Stimulated activated CD4-positive, alpha-beta T cell treated with anti-CD3 and anti-CD28 coated beads, Interleukin-15, amount 100 ng/mL, for 24 hours (primary cell): ENCODE data around the gene PCDH18.
"Not testable (repeated sequence)": the region's sequence is repeated elsewhere in the genome, so short reads cannot be mapped to it uniquely, and the experiment has no call there.

Experiments used
- DNase-seq: peaks from one replicate; pipeline ENCODE4 v3.0.0-alpha.2; 2020

PCDH18 gene

GRCh38 chr4:137530176-137530575 lies 2.1 kb downstream of the PCDH18 start:
- DNase-seq = no peak

DNA sequence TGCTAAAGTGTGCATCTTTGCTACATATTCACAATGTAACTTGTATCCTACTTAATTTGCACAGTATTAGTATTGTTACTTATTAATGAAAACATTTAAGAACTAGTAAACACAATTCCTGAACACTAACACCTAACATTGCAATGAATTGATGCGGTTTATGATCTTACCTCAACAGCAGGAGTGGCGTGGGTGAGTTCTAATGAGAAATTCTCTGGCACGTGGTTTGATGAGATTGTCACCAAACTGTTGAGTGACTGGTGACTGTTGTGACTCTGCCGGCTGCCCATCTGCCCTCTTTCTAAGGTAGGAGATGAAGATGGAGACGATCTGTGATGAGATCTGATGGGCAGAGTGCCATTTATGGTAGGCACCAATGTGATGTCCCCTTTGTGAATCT lies 2.9 kb downstream of the PCDH18 start:
- DNase-seq = no peak

- no peak for DNase-seq
Observed at GRCh38 chr4:137528673-137529072, 3.6 kb downstream of the PCDH18 start.

GRCh38 chr4:137526681-137527080 lies 5.6 kb downstream of the PCDH18 start:
- DNase-seq = no peak

DNA sequence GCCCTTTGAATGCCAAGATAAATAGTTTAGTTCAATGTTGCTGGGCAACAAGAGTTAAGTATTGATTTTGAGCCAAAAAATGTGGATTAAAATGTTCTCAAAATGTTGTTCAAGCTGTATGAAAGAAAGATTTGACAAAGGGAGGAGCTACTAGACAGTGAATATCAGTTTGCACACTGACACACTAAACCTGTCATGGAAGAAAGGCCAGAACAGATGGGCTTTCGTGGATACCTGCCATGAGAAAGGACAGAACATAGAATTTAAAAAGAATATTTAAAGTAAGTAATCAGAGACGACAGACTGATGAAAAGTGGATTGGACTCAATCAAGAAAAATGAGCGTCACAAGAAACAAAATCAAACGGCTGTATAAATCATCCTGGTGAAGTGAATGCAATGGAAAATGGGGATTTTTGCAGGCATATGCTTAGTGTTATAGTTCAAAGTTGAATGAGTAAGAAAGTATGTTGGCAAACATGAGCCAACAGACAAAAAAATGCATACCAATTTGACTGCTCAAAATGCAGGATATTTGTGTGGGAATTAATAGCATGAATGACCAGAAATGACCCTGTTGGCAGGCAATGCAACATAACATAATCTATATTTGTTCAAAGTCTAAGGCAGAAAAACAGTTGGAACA lies 7.4 kb downstream of the PCDH18 start:
- DNase-seq = no peak

- DNase-seq = no peak
Observed at GRCh38 chr4:137523329-137523728, 9.0 kb downstream of the PCDH18 start.

GRCh38 chr4:137521053-137521452 lies 11.2 kb downstream of the PCDH18 start:
- no peak for DNase-seq

DNA sequence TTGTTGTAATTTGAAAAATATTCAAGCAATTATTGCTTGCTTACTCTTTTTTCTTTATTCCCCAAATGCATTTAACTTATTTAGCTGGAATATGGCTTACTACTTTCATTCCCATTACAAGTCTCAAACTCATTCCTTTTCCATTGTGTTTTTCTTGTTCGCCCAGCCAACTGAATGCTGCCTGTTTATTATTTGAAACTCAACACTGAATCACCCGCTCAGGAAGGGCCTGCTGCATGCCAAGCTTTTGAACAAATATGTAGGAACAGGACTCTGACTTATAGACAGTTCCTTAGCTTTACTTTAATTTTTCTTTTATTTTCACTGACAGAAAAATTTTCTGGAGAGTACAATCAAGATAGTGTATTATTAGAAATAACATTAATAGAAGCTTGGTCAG lies 12.9 kb downstream of the PCDH18 start:
- DNase-seq = no peak

DNA sequence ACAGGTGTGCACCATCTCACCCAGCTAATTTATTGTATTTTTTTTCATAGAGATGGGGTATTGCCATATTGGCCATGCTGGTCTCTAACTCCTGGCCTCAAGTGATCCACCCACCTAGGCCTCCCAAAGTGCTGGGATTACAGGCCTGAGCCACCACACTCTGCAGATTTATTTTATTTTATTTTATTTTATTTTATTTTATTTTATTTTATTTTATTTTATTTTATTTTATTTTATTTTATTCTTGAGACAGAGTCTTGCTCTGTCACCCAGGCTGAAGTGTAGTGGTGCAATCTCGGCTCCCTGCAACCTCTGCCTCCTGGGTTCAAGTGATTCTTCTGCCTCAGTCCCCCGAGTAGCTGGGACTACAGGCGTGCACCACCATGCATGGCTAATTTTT lies 15.0 kb downstream of the PCDH18 start:
- DNase-seq = not testable (repeated sequence)

GRCh38 chr4:137514406-137515111 lies 17.7 kb downstream of the PCDH18 start:
- no peak for DNase-seq

GRCh38 chr4:137510557-137511265 lies 21.6 kb downstream of the PCDH18 start:
- no peak for DNase-seq

DNA sequence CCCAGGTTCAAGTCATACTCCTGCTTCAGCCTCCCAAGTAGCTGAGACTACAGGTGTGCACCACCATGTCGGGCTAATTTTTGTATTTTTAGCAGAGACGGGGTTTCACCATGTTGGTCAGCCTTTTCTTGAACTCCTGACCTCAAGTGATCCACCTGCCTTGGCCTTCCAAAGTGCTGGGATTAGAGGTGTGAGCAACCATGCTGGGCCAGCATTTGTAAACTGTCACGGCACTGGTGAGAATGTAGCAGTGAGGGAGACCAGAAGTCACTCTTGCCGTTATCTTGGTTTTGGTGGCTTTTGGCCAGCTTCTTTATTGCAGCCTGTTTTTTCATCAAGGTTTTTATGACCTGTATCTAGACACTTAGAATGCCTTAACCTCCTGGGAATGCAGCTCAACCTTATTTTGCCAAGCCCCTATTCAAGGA lies 22.4 kb downstream of the PCDH18 start:
- no peak for DNase-seq

DNA sequence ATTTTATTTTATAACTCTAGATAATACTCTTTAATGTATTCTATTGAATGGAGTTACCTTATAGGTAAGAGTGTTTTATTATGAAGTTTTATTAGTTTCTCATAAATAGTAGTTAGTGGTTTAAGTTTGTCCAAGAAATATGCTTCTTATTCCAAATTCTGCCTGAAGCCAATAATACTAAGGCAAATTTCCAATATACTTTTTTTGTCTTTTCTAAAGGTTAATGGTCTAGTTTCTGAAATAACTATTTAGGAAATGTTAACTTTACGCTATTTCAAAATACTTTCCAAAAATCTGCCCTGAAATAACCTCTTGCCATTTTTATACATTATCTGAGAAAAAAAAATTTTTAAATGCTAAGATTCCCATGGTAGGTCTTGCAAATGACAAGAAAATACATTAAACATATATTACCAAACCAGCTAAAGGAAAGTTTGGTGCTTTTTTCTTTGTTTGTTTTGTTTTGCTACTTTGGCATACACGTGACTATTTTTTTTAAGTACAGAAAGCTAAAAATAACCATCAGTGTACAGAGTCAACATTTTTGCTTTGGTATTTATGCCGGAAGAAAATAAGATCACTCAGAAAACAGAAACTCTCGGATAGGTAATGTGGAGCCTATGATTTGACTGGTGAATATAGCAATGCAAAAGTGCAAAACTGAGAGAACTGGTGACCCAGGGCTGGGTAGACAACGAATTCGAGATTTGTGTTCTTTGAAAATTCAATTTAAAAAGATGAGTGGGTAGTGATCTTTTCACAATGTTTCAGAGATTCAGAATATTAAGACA lies 29.8 kb downstream of the PCDH18 start:
- no peak for DNase-seq

GRCh38 chr4:137496267-137496666 lies 36.0 kb downstream of the PCDH18 start:
- not testable (repeated sequence) for DNase-seq

DNA sequence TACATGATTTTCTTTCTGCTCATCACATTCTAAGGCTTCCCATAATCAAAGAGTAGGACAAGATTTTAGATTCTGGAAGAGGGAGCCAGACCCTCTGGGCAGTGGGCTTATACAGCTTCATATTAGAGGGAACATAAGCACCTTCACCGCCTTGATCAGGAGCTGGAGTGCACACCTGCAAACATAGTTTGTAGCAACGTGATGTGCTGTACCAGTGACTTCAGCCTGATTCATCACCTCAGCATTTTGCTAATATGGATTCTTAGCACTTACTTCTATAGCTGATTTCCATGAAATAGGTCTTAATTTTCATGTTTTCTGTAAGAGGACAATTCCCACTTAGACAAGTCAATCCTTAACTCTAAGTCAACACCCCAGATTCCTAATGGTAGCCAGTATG lies 36.7 kb downstream of the PCDH18 start:
- DNase-seq = no peak

- DNase-seq = not testable (repeated sequence)
Observed at GRCh38 chr4:137483313-137483959, 48.9 kb downstream of the PCDH18 start.

- DNase-seq = not testable (repeated sequence)
Observed at GRCh38 chr4:137479657-137480056, 52.6 kb downstream of the PCDH18 start.

DNA sequence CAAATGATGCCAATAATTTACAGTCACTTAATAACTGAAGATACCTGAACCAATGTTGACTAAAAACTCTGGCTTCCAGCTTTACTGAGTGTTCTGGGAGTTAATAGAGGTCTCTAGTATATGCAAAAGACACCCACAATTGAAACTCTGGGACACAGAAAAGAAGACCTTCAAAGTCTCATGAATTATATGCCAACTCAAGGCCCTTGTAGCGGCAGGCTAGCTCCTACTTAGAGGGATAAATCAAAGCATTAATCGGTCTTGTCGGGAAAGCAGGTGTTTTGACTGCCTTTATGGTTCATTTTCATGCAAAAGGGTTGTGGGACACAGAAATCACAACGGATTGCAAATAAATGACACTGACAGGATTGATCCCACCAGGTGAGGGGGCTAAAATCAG lies 55.9 kb downstream of the PCDH18 start:
- DNase-seq = no peak

DNA sequence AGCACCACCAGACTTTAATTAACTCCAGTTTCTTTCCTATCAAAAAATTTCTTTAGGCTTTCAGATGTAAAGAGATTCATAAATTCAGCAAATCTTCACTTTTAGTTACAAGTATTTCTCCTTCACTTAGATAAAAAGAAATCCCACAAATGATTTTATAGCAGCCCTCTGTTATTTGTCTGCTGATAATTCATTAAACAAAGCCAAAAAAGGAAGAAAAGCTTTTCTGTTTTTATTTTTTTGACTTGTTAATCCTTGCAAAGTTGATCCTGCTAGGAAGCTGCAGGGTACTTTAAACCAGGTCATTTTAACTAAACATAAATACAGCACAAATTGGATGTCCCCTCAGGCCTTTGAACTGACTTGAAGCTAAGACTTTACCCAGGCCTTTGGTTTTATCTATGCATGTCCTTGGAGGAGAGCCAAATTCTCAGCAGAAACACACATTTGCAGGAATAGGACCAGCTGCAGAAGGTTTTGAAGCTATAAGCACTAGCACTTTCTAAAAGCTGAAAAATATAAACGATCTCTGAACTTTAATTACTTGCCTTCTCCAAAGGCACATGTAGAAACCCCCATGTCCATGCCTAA lies 57.5 kb downstream of the PCDH18 start:
- no peak for DNase-seq

DNA sequence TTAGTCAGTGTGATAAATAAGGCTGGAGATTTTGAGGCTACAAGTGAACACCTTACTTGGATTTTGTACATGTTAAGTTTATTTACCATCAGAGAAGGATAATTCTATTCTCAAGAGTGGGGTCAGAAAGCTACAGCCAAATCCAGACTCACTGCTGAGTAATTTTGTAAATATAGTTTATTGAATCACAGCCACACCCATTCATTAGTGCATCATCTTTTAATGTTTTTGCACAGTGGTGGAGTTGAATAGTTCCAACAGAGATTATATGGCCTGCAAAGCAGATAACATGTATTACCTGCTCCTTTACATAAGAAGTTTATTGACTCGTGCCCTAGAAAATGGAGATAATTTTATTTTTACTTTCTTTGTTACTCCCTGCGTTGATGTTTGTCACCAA lies 60.4 kb downstream of the PCDH18 start:
- DNase-seq = no peak

DNA sequence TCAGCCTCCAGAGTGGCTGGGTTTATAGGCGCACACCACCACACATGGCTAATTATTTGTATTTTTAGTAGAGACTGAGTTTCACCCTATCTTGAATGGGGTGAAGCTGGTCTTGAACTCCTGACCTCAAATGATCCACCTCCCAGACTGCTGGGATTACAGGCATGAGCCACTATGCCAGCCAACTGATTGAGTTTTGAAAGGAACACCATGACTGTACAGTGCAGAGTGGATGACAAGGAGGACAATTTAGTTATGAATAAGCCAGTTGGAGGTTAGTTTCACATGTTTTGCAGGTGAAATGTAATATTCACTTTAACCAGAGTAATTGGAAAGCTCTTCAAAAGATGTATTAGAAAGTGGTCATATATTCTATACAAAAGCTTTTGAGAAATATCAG lies 60.8 kb downstream of the PCDH18 start:
- DNase-seq = no peak

DNA sequence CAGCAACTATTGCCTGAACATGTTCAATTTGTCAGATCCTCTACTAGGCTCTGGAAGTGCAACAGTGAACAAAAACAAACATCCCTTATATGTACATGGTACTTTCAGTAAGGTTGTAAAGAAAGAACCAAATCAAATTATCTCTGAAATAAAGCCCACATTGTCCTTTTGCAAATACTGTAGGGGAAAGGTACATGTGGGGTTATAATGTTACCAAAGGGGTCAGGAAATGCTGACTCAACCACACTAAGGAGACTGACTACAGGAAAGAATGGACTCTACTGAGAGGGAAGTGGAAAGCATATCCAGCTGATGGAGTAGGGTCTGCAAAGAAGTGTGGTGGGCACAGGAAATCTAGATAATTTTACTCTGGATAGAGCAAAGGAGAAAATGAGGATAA lies 61.5 kb downstream of the PCDH18 start:
- no peak for DNase-seq
